ENCODE results near the gene MAGEA8. TPM values are rescaled to one million over a fixed set of nuclear protein-coding genes. Genes with fewer than 3 reads are reported as not detected.

The MAGEA8 gene
- total and polyA plus RNA-seq, 2 donors (not counting 1 experiment from before 2014, with no cell fraction given): not detected

- Histone ChIP-seq H3K4me3 (replicated peaks in 1 of 4; ENCODE audit: control extremely low read depth in 1 of 4, insufficient read depth in 1 of 4, low read depth in 3 of 4, low read length in 4 of 4) (no peak overlapping the region), H3K27ac (ENCODE audit: insufficient read depth, low read length) (no peak overlapping the region), H3K9ac (ENCODE audit: insufficient read depth, low read length) (no peak overlapping the region), H3K27me3 (ENCODE audit: control insufficient read depth, insufficient read depth, low read length) (no peaks in the 10 kb centered on the region), H4K20me1 (ENCODE audit: control insufficient read depth, extremely low read depth, insufficient read depth, low read length) (no peaks in the 10 kb centered on the region), H3K4me1 (ENCODE audit: control insufficient read depth, extremely low read depth, insufficient read depth, low read length) (no peaks in the 10 kb centered on the region), H3K79me2 (ENCODE audit: control insufficient read depth, insufficient read depth, low read length) (no peaks in the 10 kb centered on the region), H3K9me3 (ENCODE audit: control insufficient read depth, insufficient read depth, low read depth, low read length) (no peaks in the 10 kb centered on the region), H2AFZ (ENCODE audit: low read length) (no peak overlapping the region), H3K4me2 (ENCODE audit: extremely low read depth, insufficient read depth, low read length) (no peak overlapping the region), H3K36me3 (ENCODE audit: control insufficient read depth, insufficient read depth, low read length) (no peaks in the 10 kb centered on the region)
- DNase-seq (ENCODE audit: low read depth in 2 of 2): no peak
- TF ChIP-seq EZH2 (IDR thresholded peaks at IDR 0.05; ENCODE audit: low read length, missing control alignments): no peak
- TF ChIP-seq CTCF (conservative IDR thresholded peaks at IDR 0.05 in 1 of 2, IDR thresholded peaks at IDR 0.05 in 1 of 2; ENCODE audit: low read depth in 1 of 2, low read length in 2 of 2): no peak
These were observed 17.6 kb downstream of the MAGEA8 start for GRCh38 chrX:149898554-149898953.

- Histone ChIP-seq H3K9me3 (ENCODE audit: control insufficient read depth, insufficient read depth, low read depth, low read length) (no peaks in the 10 kb centered on the region), H3K27me3 (ENCODE audit: control insufficient read depth, insufficient read depth, low read length) (no peaks in the 10 kb centered on the region), H3K4me3 (replicated peaks in 1 of 4; ENCODE audit: control extremely low read depth in 1 of 4, insufficient read depth in 1 of 4, low read depth in 3 of 4, low read length in 4 of 4) (peak overlapping the region in 2 of 4 experiments; percentile 35 to 38), H3K36me3 (ENCODE audit: control insufficient read depth, insufficient read depth, low read length) (no peaks in the 10 kb centered on the region), H3K9ac (ENCODE audit: insufficient read depth, low read length) (no peak overlapping the region), H3K4me2 (ENCODE audit: extremely low read depth, insufficient read depth, low read length) (no peak overlapping the region), H2AFZ (ENCODE audit: low read length) (peak overlapping the region; percentile 57), H3K4me1 (ENCODE audit: control insufficient read depth, extremely low read depth, insufficient read depth, low read length) (no peaks in the 10 kb centered on the region), H4K20me1 (ENCODE audit: control insufficient read depth, extremely low read depth, insufficient read depth, low read length) (no peaks in the 10 kb centered on the region), H3K79me2 (ENCODE audit: control insufficient read depth, insufficient read depth, low read length) (no peaks in the 10 kb centered on the region), H3K27ac (ENCODE audit: insufficient read depth, low read length) (no peak overlapping the region)
- peak; percentile 1 to 9 for DNase-seq (ENCODE audit: low read depth in 2 of 2)
- TF ChIP-seq CTCF (conservative IDR thresholded peaks at IDR 0.05 in 1 of 2, IDR thresholded peaks at IDR 0.05 in 1 of 2; ENCODE audit: low read depth in 1 of 2, low read length in 2 of 2) (peak in 1 of 2 donors; percentile 30), EZH2 (IDR thresholded peaks at IDR 0.05; ENCODE audit: low read length, missing control alignments) (no peak)
These were observed 23.1 kb downstream of the MAGEA8 start for GRCh38 chrX:149903889-149904748.

GRCh38 chrX:149908308-149908707 is 27.3 kb downstream of the MAGEA8 start:
- H3K79me2 ChIP-seq (ENCODE audit: control insufficient read depth, insufficient read depth, low read length): no peaks in the 10 kb centered on the region
- no peak for DNase-seq (ENCODE audit: low read depth in 2 of 2)
- H3K4me3 ChIP-seq (replicated peaks in 1 of 4; ENCODE audit: control extremely low read depth in 1 of 4, insufficient read depth in 1 of 4, low read depth in 3 of 4, low read length in 4 of 4): no peak overlapping the region
- no peaks in the 10 kb centered on the region for H3K36me3 ChIP-seq (ENCODE audit: control insufficient read depth, insufficient read depth, low read length)
- H4K20me1 ChIP-seq (ENCODE audit: control insufficient read depth, extremely low read depth, insufficient read depth, low read length): no peaks in the 10 kb centered on the region
- H3K27me3 ChIP-seq (ENCODE audit: control insufficient read depth, insufficient read depth, low read length): no peaks in the 10 kb centered on the region
- no peak overlapping the region for H3K4me2 ChIP-seq (ENCODE audit: extremely low read depth, insufficient read depth, low read length)
- TF ChIP-seq EZH2 (IDR thresholded peaks at IDR 0.05; ENCODE audit: low read length, missing control alignments) (no peak), CTCF (conservative IDR thresholded peaks at IDR 0.05 in 1 of 2, IDR thresholded peaks at IDR 0.05 in 1 of 2; ENCODE audit: low read depth in 1 of 2, low read length in 2 of 2) (no peak)
- H2AFZ ChIP-seq (ENCODE audit: low read length): no peak overlapping the region
- no peak overlapping the region for H3K27ac ChIP-seq (ENCODE audit: insufficient read depth, low read length)
- no peak overlapping the region for H3K9ac ChIP-seq (ENCODE audit: insufficient read depth, low read length)
- H3K9me3 ChIP-seq (ENCODE audit: control insufficient read depth, insufficient read depth, low read depth, low read length): no peaks in the 10 kb centered on the region
- H3K4me1 ChIP-seq (ENCODE audit: control insufficient read depth, extremely low read depth, insufficient read depth, low read length): no peaks in the 10 kb centered on the region
